Left ventricle myocardium inferior (tissue), 1 donor: Measurements from ENCODE around the gene METRNL. TPM values are rescaled to one million over a fixed set of nuclear protein-coding genes. Genes with fewer than 3 reads are reported as not detected.

Experiments
- DNase-seq: peaks from one replicate; pipeline ENCODE4 v3.0.0-alpha.2; 2020
- H3K27ac ChIP-seq: fragments of 200-600 bp; replicated peaks from 2 replicates; pipeline ENCODE4 v1.8.0; 2021
- H3K27me3 ChIP-seq: fragments of 200-600 bp; 2 replicates; pipeline ENCODE4 v1.8.0; 2021; ENCODE audit warnings: low read depth
- H3K36me3 ChIP-seq: fragments of 200-600 bp; 2 replicates; pipeline ENCODE4 v1.8.0; 2021
- H3K4me1 ChIP-seq: fragments of 200-600 bp; 2 replicates; pipeline ENCODE4 v1.8.0; 2021
- H3K4me3 ChIP-seq: fragments of 200-600 bp; 2 replicates; pipeline ENCODE4 v1.8.0; 2021; ENCODE audit warnings: mild to moderate bottlenecking, moderate library complexity
- H3K9me3 ChIP-seq: fragments of 200-600 bp; replicated peaks from 2 replicates; pipeline ENCODE4 v1.8.0; 2021
- intact Hi-C: fragments of 100-400 bp; cut with micrococcal nuclease; formaldehyde crosslinking; loops from one replicate; pipeline ENCODE4 v1.11.0; 2022
- total RNA-seq: library from RNA; stranded (reverse); fragmentation: NEBNext Ultra II Directional; extraction: Animal tissue kit (Norgen Biotek cat#: 25700); gene quantifications from one replicate; pipeline ENCODE4 v1.2.1, GENCODE V29; 2021
- TF ChIP-seq, protein P1 (sequence below): fragments of 200-600 bp; IDR thresholded peaks from 2 replicates; pipeline ENCODE4 v1.8.0; 2021; ENCODE audit warnings: antibody characterized with exemption, mild to moderate bottlenecking, borderline replicate concordance
- donor health status: DM: no; HTN: yes; CAD: no; lungs with severe emphysema.

Gene METRNL
- total RNA-seq, 1 donor from 2014 or later: 75.2 TPM

GRCh38 chr17:83085526-83086198, 6.3 kb downstream of the METRNL start:
- Histone ChIP-seq H3K4me3 (no peak overlapping the region), H3K27ac (no peak overlapping the region), H3K9me3 (no peaks in the 10 kb centered on the region), H3K27me3 (peaks cover 5% of the 10 kb centered on the region), H3K4me1 (peaks cover 96% of the 10 kb centered on the region), H3K36me3 (peaks cover 16% of the 10 kb centered on the region)
- intact Hi-C loops: no loop called here
- DNase-seq: no peak
- TF ChIP-seq, protein P1, sequence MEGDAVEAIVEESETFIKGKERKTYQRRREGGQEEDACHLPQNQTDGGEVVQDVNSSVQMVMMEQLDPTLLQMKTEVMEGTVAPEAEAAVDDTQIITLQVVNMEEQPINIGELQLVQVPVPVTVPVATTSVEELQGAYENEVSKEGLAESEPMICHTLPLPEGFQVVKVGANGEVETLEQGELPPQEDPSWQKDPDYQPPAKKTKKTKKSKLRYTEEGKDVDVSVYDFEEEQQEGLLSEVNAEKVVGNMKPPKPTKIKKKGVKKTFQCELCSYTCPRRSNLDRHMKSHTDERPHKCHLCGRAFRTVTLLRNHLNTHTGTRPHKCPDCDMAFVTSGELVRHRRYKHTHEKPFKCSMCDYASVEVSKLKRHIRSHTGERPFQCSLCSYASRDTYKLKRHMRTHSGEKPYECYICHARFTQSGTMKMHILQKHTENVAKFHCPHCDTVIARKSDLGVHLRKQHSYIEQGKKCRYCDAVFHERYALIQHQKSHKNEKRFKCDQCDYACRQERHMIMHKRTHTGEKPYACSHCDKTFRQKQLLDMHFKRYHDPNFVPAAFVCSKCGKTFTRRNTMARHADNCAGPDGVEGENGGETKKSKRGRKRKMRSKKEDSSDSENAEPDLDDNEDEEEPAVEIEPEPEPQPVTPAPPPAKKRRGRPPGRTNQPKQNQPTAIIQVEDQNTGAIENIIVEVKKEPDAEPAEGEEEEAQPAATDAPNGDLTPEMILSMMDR: no peak

DNA sequence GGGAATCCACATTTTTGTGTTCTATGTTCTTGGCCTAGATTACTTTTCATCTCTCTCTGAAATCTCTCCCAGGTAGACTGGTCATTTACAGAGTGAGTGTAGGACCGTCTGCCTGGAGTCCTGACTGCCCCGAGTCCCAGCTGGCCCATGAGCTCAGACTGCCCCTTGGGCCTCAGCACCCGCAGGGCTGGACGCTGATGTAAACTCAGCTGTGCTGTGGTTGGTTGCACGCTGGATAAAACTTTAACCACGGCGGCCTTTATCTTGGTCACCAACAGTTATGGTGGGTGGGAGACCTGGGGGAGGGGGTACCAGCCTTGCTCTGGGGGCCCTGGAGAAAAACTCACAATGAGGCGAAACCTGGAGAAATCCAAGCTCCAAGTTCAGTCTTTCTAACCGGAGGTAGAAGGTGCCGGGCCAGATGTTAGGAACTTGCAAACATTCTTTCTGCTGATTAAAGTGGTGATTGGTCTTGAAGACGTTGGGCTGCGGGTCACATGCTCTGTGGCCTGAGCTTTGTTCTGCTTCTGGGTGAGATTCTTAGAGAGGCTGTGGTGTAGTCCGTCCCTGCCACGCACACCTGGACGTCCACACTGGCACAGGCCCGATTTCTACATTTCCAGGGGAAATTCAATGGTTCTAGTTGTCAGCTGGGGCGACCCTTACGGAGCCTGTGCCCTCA, 6.9 kb downstream of the METRNL start:
- H3K9me3 ChIP-seq: no peaks in the 10 kb centered on the region
- TF ChIP-seq, protein P1: no peak
- H3K4me1 ChIP-seq: peaks cover 96% of the 10 kb centered on the region
- H3K36me3 ChIP-seq: peaks cover 16% of the 10 kb centered on the region
- H3K27me3 ChIP-seq: peaks cover 3% of the 10 kb centered on the region
- H3K27ac ChIP-seq: no peak overlapping the region
- intact Hi-C loops: no loop called here
- no peak overlapping the region for H3K4me3 ChIP-seq
- DNase-seq: no peak

DNA sequence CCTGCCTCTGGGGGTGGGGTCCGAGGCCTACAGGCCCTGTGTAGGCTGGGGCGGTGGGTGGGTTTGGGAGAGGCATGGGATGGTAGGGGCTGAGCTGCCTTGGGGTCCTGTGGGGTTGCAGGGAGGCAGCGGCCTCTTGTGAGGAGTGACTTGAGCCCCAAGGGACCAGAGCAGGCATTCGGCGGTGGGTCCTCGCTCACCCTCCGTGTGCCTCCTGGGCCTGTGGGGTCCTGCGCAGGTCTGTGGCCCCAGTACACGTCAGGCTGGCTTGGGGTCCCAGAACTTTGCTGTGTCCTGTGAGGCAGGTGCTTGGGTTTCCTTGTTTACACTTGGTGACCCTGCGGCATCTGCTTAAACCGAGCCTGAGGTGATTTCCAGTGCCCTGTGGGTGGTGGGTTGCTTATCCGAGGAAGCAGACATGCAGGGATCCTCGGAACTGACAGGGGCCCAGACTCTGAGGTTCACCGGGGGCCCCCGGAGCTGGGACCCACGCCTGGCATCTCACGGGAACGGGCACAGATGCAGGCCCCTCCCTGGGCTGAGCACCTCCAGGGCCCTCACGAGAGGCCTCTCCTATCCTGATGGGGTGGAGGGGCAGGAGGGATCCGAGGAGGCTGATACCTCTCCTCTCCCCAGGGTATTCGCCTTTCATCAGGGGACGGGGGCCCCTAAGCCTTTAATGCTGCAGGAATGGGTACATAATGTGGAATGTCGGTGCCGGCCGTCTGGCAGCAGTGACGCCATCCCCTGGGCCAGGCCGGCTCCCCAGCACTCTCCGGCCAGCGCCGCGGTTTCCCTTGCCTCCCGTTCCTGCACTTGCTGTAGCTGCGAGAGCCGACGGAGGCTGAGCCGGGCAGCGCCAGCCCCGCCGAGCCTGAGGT, 7.7 kb downstream of the METRNL start:
- Histone ChIP-seq H3K9me3 (no peaks in the 10 kb centered on the region), H3K27me3 (no peaks in the 10 kb centered on the region), H3K36me3 (peaks cover 16% of the 10 kb centered on the region), H3K27ac (no peak overlapping the region), H3K4me1 (peaks cover 96% of the 10 kb centered on the region), H3K4me3 (no peak overlapping the region)
- intact Hi-C loops: no loop called here
- TF ChIP-seq, protein P1: no peak
- no peak for DNase-seq

DNA sequence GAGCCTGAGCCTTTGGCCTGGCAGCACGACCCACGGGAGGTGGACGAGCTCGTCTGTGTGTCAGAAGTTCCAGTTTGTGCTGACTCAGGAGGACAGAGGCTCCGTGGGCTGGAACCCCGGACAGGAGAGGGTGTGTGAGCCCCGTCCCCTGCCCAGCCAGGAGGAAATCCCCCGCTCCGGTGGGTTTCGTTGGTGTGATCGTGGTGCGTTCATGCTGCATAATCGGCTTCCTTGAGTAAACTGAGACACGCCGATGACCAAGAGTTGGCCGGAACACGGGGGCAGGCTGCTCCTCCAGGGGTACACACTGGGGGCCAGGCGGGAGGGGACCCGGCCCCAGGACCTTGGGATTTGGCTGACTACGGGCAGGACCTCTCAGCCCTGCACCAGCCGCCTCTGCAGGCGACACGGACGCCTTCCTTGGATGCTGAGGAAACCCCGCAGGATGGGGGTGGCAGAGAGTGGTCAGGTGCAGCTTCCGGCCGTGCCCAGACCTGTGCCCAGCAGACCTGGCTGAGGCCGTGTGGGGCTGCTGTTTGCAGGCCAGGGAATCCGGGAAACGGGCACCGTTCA, 8.5 kb downstream of the METRNL start:
- H3K4me1 ChIP-seq: peaks cover 94% of the 10 kb centered on the region
- peaks cover 17% of the 10 kb centered on the region for H3K36me3 ChIP-seq
- no peak for DNase-seq

GRCh38 chr17:83088451-83088850, 9.0 kb downstream of the METRNL start:
- H3K27me3 ChIP-seq: no peaks in the 10 kb centered on the region
- no peak for DNase-seq
- H3K4me3 ChIP-seq: no peak overlapping the region
- intact Hi-C loops: no loop called here
- peaks cover 22% of the 10 kb centered on the region for H3K36me3 ChIP-seq
- H3K4me1 ChIP-seq: peaks cover 92% of the 10 kb centered on the region
- no peaks in the 10 kb centered on the region for H3K9me3 ChIP-seq
- TF ChIP-seq, protein P1: no peak
- no peak overlapping the region for H3K27ac ChIP-seq

More for the DNA sequence above, 8.5 kb downstream of the METRNL start:
- no peak overlapping the region for H3K27ac ChIP-seq
- H3K27me3 ChIP-seq: no peaks in the 10 kb centered on the region
- intact Hi-C loops: no loop called here
- no peak overlapping the region for H3K4me3 ChIP-seq
- TF ChIP-seq, protein P1: no peak
- no peaks in the 10 kb centered on the region for H3K9me3 ChIP-seq
